NB4 (cell line): ENCODE data around the gene NYAP1.

Experiments used
- DNase-seq: peaks from one replicate; pipeline ENCODE4 v3.0.0; 2010; ENCODE audit warnings: low read depth
- H3K4me3 ChIP-seq: one replicate; pipeline ENCODE4 v1.5.1; 2011; ENCODE audit warnings: mild to moderate bottlenecking, low read depth, low read length, moderate library complexity
- CTCF ChIP-seq: IDR thresholded peaks from one replicate; pipeline ENCODE4 v1.5.1; 2012; ENCODE audit warnings: low read depth, low read length
- MYC ChIP-seq: IDR thresholded peaks from 2 replicates; pipeline ENCODE4 v1.6.1; 2011; ENCODE audit warnings: low read depth, low read length
- POLR2A ChIP-seq: IDR thresholded peaks from 2 replicates; pipeline ENCODE4 v1.6.1; 2011; ENCODE audit warnings: mild to moderate bottlenecking; ENCODE audit not compliant: insufficient read length; ENCODE audit errors: extremely low read depth
- TF ChIP-seq, protein P1 (sequence below): IDR thresholded peaks from 2 replicates; pipeline ENCODE4 v1.6.1; 2011; ENCODE audit warnings: low read depth, low read length

NYAP1 gene

DNA sequence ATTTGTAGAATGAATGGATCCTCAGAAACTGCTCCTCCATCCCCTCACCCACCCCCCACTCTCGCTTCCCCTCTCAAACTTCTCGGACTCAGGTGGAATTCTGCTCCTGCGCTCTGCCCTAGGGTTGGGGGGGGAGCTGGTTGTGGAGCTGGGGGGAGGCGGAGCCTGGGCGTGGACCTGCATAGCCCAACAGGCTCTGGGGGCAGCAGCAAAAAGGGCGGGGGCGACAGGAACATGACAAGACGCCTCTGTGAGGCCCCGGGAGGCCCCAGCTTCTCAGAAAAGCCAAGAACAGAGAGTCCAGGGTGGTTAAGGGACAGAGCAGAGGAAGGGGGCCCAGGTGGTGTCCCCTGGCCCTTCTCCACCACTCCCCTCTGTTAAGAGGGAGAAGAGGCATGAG is 8.2 kb upstream of the NYAP1 start:
- DNase-seq = no peak
- peak overlapping the region; percentile 98 for H3K4me3 ChIP-seq
- TF ChIP-seq, protein P1, sequence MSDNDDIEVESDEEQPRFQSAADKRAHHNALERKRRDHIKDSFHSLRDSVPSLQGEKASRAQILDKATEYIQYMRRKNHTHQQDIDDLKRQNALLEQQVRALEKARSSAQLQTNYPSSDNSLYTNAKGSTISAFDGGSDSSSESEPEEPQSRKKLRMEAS = no peak
- TF ChIP-seq MYC (no peak), CTCF (no peak), POLR2A (no peak)

DNA sequence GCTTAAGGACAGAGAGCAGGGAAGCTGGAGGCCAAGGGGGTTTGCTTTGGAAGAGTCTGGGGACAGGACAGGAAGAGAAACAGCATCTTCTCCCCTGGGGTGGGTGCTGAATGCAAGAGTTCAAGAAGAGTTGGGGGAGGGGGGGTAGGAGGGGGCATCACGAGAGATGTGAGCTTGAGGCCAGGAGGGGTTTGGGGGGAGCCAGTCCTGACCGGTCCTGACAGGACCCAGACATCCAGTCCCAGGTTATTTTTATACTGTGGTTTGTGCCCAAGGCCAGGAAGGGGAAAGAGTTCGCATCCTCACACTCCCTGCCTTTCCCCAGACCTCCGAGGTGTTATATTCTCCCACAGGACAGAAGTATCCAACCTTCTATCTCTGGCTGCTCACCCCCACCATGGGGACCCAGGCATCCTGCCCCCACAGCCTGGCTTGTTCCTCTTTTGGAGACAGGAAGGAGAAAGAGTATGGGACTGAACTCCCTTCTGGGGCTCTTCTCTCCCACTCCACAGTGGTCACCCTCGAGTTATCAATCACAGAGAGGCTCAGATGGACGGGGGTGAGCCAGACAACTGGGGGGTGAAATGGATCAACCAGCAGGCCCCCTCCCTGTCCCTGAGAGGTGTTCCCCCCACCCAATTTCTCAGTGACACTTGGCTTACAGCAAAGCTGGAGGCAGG is 7.5 kb upstream of the NYAP1 start:
- TF ChIP-seq, protein P1 = no peak
- no peak for TF ChIP-seq POLR2A
- no peak for TF ChIP-seq MYC
- H3K4me3 ChIP-seq = peak overlapping the region; percentile 98
- DNase-seq = peak; percentile 53

DNA sequence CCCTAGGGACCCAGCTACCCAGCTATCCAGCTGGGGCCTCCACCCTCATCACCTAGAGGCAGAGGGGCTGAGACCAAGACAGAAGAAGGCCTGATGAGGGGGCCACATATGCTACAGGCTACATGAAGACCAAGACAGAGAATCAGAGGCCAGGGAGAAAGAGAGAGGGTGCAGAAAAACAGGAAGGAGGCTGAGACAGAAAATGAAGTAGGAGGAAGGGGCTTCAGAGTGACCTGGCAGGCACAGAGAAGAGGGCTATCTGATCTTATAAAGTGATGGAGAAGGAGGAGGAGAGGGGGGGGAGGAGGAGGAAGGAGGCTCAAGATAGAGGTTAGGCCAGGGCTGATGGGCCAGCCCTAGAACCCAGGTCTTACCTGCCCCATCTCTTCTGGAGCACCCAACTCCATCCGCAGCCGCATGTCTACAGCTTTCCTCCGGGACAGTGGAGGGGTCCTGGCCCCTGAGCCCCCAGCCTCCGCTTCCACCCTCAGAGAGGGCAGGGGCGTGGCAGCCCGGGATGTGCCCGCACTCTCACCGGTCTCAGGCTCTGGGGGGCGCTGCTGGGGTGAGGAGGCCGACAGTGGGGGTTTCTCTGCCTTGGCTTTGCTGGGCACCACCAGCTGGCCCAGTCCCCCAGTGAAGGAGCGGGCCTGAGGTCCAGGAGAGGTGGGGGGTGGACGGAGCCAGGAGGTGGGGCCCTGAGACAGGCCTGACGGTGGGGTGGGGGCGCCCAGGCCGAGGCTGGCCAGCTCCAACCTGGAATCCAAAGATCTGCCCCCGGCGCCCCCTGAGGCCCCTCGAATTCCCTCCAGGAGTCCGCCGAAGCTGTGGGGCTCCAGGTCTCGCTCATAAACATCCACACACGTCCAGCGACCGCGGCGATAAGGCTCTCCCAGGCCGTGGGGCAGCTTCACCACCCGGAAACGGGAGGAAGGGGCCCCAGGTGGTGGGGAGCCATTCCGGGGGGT is 6.5 kb upstream of the NYAP1 start:
- peak; percentile 69 for DNase-seq
- H3K4me3 ChIP-seq = peak overlapping the region; percentile 98
- TF ChIP-seq POLR2A (no peak), CTCF (peak; percentile 59), MYC (peak; percentile 53; the same call in 1 of the 2 replicates)
- TF ChIP-seq, protein P1 = no peak

DNA sequence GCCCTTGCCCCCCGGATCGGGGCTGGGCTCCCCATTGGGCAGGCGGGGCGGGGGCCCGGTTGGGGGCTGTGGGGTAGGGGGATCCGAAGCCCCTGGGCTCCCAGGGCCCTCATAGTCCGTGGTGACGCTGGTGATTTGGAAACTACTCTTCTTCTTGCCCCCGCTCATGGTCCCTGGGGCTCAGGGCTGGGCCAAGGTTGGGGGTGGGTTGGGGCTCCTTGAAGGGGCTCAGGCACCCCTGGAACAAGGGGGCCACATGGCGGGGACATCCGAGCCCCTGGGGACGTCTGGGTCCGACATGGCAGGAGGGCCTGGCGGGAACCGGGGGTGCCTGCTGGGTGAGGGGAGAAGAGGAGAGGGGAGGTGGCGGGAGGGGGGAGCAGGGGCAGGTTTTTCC is 5.9 kb upstream of the NYAP1 start:
- no peak for DNase-seq
- TF ChIP-seq POLR2A (no peak), MYC (no peak)
- TF ChIP-seq, protein P1 = no peak
- peak overlapping the region; percentile 98 for H3K4me3 ChIP-seq

DNA sequence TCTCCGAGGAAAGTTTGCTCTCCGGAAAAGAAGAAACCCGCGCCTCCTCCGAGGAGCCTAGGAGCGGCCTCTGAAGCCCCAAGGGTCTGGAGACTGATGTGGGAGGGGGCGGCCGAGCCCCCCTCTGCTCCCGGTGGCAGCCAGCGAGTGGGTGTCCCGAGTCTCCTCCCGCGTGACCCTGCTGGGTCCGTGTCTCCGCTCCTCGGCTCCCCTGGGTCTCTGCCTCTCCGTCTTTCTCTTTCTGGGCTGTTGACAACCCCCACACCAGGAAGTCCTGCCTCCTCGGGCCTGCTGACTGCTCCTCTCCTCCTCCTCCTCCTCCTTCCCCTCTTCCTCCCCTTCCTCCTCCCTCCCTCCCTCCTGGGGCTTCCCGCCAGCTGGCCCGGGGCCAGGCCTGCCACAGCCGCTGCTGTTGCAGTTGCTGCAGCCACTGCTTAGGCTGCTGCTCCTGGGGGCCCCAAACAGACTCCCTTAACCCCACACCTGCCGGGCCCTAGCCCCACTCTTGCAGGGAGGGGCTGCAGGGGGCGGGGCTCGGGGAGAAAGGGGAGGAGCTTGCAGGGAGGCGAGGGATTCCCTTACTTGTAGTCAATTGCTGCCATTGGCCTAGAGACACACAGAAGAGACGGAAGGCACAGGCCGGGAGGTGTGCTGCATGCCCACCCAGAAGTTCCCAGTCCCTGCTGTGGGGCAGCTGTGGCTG is 4.6 kb upstream of the NYAP1 start, which contains the start of gene TSC22D4:
Gene TSC22D4, minus strand, starts transcription at position 257 of the 703 bp plus-strand sequence. CDS start 1,176 bp downstream, outside the sequence.
- TF ChIP-seq POLR2A = peak; percentile 69
- TF ChIP-seq, protein P1 = peak; percentile 67
- no peak for TF ChIP-seq CTCF
- no peak; the same call in none of the 2 replicates for TF ChIP-seq MYC
- peak; percentile 99 for DNase-seq
- H3K4me3 ChIP-seq = peak within 1 kb of the TSS; percentile 98

DNA sequence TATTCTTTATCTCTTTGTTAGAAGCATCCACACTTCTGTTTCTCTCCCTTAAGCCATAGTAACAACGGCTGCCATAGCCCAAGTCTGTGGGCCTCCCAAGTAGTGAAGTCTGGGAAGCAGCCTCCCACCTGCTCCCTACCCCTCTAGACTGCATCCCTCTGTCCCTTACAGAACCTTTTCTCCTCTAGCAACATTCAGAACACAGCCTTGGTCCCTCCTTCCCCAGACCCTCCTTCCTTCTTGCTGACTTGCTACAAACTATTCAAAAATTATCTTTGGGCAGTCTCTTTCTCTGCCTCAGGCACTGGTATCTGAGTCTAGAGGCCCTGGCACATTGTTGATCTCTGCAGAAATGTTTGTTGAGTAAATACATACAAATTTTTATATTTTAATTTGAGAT is 2.3 kb upstream of the NYAP1 start:
- H3K4me3 ChIP-seq = no peak overlapping the region
- DNase-seq = no peak
- TF ChIP-seq POLR2A (no peak), MYC (no peak), CTCF (no peak)
- TF ChIP-seq, protein P1 = no peak
